Hepatocyte (in vitro differentiated cells): Measurements from ENCODE around the gene TARBP2. TPM values are rescaled to one million over a fixed set of nuclear protein-coding genes. Genes with fewer than 3 reads are reported as not detected.

Experiments
- DNase-seq: peaks from one replicate; pipeline ENCODE4 v3.0.0-alpha.2; 2016; ENCODE audit warnings: low spot score
- H2AFZ ChIP-seq: fragments of 200-600 bp; sonication (generic); 2 replicates; pipeline ENCODE4 v1.6.0; 2016; ENCODE audit warnings: antibody characterized with exemption, mild to moderate bottlenecking
- H3K27ac ChIP-seq: fragments of 200-600 bp; sonication (generic); 2 replicates; pipeline ENCODE4 v1.5.1; 2016; ENCODE audit warnings: mild to moderate bottlenecking
- H3K27me3 ChIP-seq: fragments of 200-600 bp; sonication (generic); 2 replicates; pipeline ENCODE4 v1.6.1; 2016
- H3K36me3 ChIP-seq: fragments of 200-600 bp; sonication (generic); replicated peaks from 2 replicates; pipeline ENCODE4 v1.5.1; 2016; ENCODE audit warnings: low read depth; ENCODE audit not compliant: insufficient read depth
- H3K4me1 ChIP-seq: fragments of 200-600 bp; sonication (generic); 2 replicates; pipeline ENCODE4 v1.5.1; 2016; ENCODE audit warnings: mild to moderate bottlenecking, moderate library complexity; ENCODE audit not compliant: insufficient read depth
- H3K4me2 ChIP-seq: fragments of 200-600 bp; sonication (generic); 2 replicates; pipeline ENCODE4 v1.6.0; 2016
- H3K4me3 ChIP-seq: fragments of 200-600 bp; sonication (generic); 2 replicates; pipeline ENCODE4 v1.5.1; 2016; ENCODE audit warnings: mild to moderate bottlenecking
- H3K79me2 ChIP-seq: fragments of 200-600 bp; sonication (generic); 2 replicates; pipeline ENCODE4 v1.6.0; 2017; ENCODE audit warnings: mild to moderate bottlenecking
- H3K9me2 ChIP-seq: fragments of 200-600 bp; sonication (generic); replicated peaks from 2 replicates; pipeline ENCODE4 v1.6.0; 2017; ENCODE audit warnings: mild to moderate bottlenecking; ENCODE audit not compliant: insufficient read depth
- H3K9me3 ChIP-seq: fragments of 200-600 bp; sonication (generic); 2 replicates; pipeline ENCODE4 v1.5.1; 2016; ENCODE audit warnings: low read depth, mild to moderate bottlenecking
- H4K20me1 ChIP-seq: fragments of 200-600 bp; sonication (generic); 2 replicates; pipeline ENCODE4 v1.6.0; 2016; ENCODE audit warnings: mild to moderate bottlenecking; ENCODE audit not compliant: insufficient read depth, poor library complexity, severe bottlenecking
- EZH2 ChIP-seq: fragments of 200-600 bp; sonication (generic); IDR thresholded peaks from 2 replicates; pipeline ENCODE4 v1.6.1; 2016; ENCODE audit warnings: antibody characterized with exemption, mild to moderate bottlenecking, borderline replicate concordance
- EZH2phosphoT487 ChIP-seq: fragments of 200-600 bp; sonication (generic); IDR thresholded peaks from one replicate; pipeline ENCODE4 v1.6.1; 2018; ENCODE audit warnings: antibody characterized with exemption, mild to moderate bottlenecking, low read depth, moderate library complexity; ENCODE audit not compliant: unreplicated experiment, severe bottlenecking
- WGBS: methylation state at CpG from one replicate; pipeline ENCODE4 v1.1.6; 2016; ENCODE audit warnings: low lambda C conversion rate; ENCODE audit errors: missing lambda C conversion rate; 5-methylcytosine and 5-hydroxymethylcytosine counted together
- polyA plus RNA-seq: library from polyadenylated mRNA; unstranded; fragments of >200 nt; fragmentation: Nextera tagmentation; extraction: Ambion mirVana; gene quantifications from 2 replicates; pipeline ENCODE4 v1.2.1, GENCODE V29; 2016
- total RNA-seq: library from RNA; depleted of rRNA; stranded (reverse); fragments of >200 nt; gene quantifications from 2 replicates; pipeline ENCODE4 v1.2.3, GENCODE V29; 2014
- TF ChIP-seq, protein P1 (sequence below): fragments of 200-600 bp; sonication (generic); IDR thresholded peaks from 2 replicates; pipeline ENCODE4 v1.5.1; 2016; ENCODE audit warnings: antibody characterized with exemption, mild to moderate bottlenecking; ENCODE audit not compliant: poor library complexity

TARBP2 gene
- total and polyA plus RNA-seq, 2 experiments from 2014 or later: 39.1 to 88.6 TPM

DNA sequence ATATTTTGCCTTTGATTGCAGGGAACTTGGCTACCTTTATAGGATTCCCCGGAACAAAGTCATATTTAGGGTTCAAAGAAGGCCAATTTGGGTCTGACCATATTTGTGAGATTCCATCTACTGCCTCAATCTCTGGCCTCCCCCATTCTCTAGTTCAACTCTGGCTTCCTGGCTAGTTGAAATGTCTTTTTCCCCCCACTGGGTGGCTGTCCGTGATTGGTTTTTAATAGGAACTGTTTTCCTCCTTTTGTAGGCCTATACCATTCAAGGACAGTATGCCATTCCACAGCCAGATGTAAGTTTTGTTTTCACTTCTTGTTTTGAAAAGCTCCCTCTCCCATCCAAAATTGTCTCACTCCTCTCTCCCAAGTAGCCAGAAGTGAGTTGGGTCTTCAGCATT is 35.4 kb upstream of the TARBP2 start:
- Histone ChIP-seq H3K27ac (no peak overlapping the region), H4K20me1 (peaks cover 87% of the 10 kb centered on the region), H3K9me3 (no peaks in the 10 kb centered on the region), H3K79me2 (peaks cover 97% of the 10 kb centered on the region), H3K9me2 (no peaks in the 10 kb centered on the region), H3K4me3 (no peak overlapping the region), H2AFZ (no peak overlapping the region), H3K4me1 (no peaks in the 10 kb centered on the region), H3K36me3 (no peaks in the 10 kb centered on the region), H3K4me2 (no peak overlapping the region), H3K27me3 (no peaks in the 10 kb centered on the region)
- 83% methylated on average over 2 of the region's 2 CpGs for WGBS
- no peak for TF ChIP-seq EZH2phosphoT487
- TF ChIP-seq, protein P1, sequence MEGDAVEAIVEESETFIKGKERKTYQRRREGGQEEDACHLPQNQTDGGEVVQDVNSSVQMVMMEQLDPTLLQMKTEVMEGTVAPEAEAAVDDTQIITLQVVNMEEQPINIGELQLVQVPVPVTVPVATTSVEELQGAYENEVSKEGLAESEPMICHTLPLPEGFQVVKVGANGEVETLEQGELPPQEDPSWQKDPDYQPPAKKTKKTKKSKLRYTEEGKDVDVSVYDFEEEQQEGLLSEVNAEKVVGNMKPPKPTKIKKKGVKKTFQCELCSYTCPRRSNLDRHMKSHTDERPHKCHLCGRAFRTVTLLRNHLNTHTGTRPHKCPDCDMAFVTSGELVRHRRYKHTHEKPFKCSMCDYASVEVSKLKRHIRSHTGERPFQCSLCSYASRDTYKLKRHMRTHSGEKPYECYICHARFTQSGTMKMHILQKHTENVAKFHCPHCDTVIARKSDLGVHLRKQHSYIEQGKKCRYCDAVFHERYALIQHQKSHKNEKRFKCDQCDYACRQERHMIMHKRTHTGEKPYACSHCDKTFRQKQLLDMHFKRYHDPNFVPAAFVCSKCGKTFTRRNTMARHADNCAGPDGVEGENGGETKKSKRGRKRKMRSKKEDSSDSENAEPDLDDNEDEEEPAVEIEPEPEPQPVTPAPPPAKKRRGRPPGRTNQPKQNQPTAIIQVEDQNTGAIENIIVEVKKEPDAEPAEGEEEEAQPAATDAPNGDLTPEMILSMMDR: no peak
- no peak for DNase-seq

DNA sequence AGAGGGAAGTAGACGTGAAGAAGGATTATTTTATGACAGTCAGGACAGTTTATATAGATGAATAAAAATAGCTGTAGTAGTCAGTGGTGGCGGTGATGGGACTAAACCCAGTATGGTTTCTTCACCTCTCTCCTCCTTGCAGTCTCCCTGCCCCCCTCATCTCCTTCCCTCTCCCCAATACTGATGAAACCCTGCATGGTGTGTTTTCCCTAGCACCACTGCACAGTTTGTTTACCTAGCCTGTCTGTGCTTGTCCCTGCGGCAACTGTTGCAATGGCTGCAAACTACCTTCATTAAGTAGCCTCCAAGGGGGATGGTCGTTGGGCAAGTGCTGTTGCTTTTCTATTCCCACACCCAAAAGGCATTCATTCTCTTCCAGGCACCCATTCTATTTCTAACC is 34.4 kb upstream of the TARBP2 start:
- Histone ChIP-seq H2AFZ (no peak overlapping the region), H3K4me3 (no peak overlapping the region), H3K4me2 (no peak overlapping the region), H3K27me3 (no peaks in the 10 kb centered on the region), H3K36me3 (no peaks in the 10 kb centered on the region), H3K27ac (no peak overlapping the region), H4K20me1 (peaks cover 83% of the 10 kb centered on the region), H3K79me2 (peaks cover 97% of the 10 kb centered on the region), H3K9me3 (no peaks in the 10 kb centered on the region), H3K4me1 (no peaks in the 10 kb centered on the region), H3K9me2 (no peaks in the 10 kb centered on the region)
- 85% methylated on average over 4 of the region's 4 CpGs for WGBS
- no peak for TF ChIP-seq EZH2phosphoT487
- TF ChIP-seq, protein P1: no peak
- no peak for TF ChIP-seq EZH2
- DNase-seq: no peak

DNA sequence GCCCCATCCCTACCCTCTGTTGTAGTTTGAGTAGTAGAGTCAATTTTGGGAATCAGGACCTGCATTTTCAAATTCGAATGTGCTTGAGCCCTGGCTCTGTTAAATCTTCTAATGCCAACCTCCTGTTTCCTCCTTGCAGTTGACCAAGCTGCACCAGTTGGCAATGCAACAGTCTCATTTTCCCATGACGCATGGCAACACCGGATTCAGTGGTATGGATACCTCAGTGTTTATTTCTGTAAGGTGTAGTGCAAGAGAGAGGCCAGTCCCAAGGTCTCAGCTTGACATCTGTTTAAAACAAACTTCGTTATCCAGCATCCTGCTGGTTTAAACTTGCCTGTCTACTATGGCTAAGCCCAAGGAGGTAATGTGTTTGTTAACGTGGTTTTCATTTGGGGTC is 34.0 kb upstream of the TARBP2 start:
- Histone ChIP-seq H3K4me3 (no peak overlapping the region), H2AFZ (no peak overlapping the region), H3K79me2 (peaks cover 97% of the 10 kb centered on the region), H4K20me1 (peaks cover 83% of the 10 kb centered on the region), H3K36me3 (no peaks in the 10 kb centered on the region), H3K27me3 (no peaks in the 10 kb centered on the region), H3K4me2 (no peak overlapping the region), H3K27ac (no peak overlapping the region), H3K9me2 (no peaks in the 10 kb centered on the region), H3K4me1 (no peaks in the 10 kb centered on the region), H3K9me3 (no peaks in the 10 kb centered on the region)
- WGBS: 83% methylated on average over 5 of the region's 5 CpGs
- no peak for TF ChIP-seq EZH2phosphoT487
- TF ChIP-seq, protein P1: no peak
- TF ChIP-seq EZH2: no peak
- DNase-seq: no peak

DNA sequence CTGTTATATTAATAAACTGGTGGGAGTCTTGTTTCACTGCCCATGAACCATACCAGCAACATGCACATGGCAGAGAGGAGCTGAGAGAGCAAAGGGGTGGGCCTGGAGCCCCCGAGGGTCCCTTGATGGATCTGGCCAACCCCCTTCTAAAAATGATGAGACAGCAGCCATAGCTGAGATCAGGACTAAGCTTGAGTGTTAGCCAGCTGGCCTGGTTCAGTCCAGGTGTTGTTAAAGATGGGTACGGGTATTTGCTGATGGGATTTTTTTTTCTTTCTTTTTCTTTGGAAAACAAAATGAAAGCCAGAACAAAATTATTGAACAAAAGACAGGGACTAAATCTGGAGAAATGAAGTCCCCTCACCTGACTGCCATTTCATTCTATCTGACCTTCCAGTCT is 33.2 kb upstream of the TARBP2 start:
- Histone ChIP-seq H3K9me3 (no peaks in the 10 kb centered on the region), H3K27ac (no peak overlapping the region), H3K4me2 (no peak overlapping the region), H3K36me3 (no peaks in the 10 kb centered on the region), H3K4me3 (no peak overlapping the region), H3K4me1 (no peaks in the 10 kb centered on the region), H3K9me2 (no peaks in the 10 kb centered on the region), H3K79me2 (peaks cover 97% of the 10 kb centered on the region), H2AFZ (no peak overlapping the region), H4K20me1 (peaks cover 83% of the 10 kb centered on the region), H3K27me3 (no peaks in the 10 kb centered on the region)
- DNase-seq: no peak
- WGBS: 88% methylated on average over 2 of the region's 2 CpGs
- TF ChIP-seq, protein P1: no peak
- TF ChIP-seq EZH2phosphoT487 (no peak), EZH2 (no peak)
